HL-60 (cell line): ENCODE data around the gene OSBP2.

Source experiments
- DNase-seq, 2 experiments: peaks; one replicate each; pipeline ENCODE4 v3.0.0-alpha.2; 2010 to 2020; ENCODE audit warnings: low read depth in 1 of 2, low spot score in 1 of 2
- H3K27ac ChIP-seq: fragments of 250-450 bp; sonication (Bioruptor Pico); replicated peaks from 2 replicates; pipeline ENCODE4 v1.5.1; 2020; ENCODE audit warnings: mild to moderate bottlenecking, moderate library complexity
- H3K27me3 ChIP-seq: fragments of 250-450 bp; sonication (Bioruptor Pico); 2 replicates; pipeline ENCODE4 v1.5.1; 2021; ENCODE audit warnings: mild to moderate bottlenecking, moderate library complexity; ENCODE audit not compliant: insufficient read depth, poor library complexity, severe bottlenecking
- H3K4me3 ChIP-seq: replicated peaks from 2 replicates; pipeline ENCODE4 v1.5.1; 2011; ENCODE audit warnings: mild to moderate bottlenecking, control low read depth, low read length; ENCODE audit not compliant: insufficient read depth
- CTCF ChIP-seq: IDR thresholded peaks from one replicate; pipeline ENCODE4 v1.5.1; 2011; ENCODE audit warnings: low read length, control low read depth, inconsistent platforms; ENCODE audit not compliant: insufficient read depth
- GABPA ChIP-seq: IDR thresholded peaks from 2 replicates; pipeline ENCODE4 v1.6.1; 2012; ENCODE audit warnings: low read depth
- POLR2AphosphoS5 ChIP-seq: IDR thresholded peaks from 2 replicates; pipeline ENCODE4 v1.6.1; 2012; ENCODE audit warnings: low read depth
- REST ChIP-seq: IDR thresholded peaks from 2 replicates; pipeline ENCODE4 v1.6.1; 2012; ENCODE audit warnings: low read depth; ENCODE audit not compliant: insufficient replicate concordance
- SPI1 ChIP-seq: IDR thresholded peaks from 2 replicates; pipeline ENCODE4 v1.6.1; 2012; ENCODE audit warnings: low read depth, mild to moderate bottlenecking, borderline replicate concordance

The OSBP2 gene

GRCh38 chr22:30947816-30948454 is 253.3 kb downstream of the OSBP2 start:
- no peak for DNase-seq

GRCh38 chr22:30948930-30949342 is 254.3 kb downstream of the OSBP2 start:
- DNase-seq, result no peak

More at GRCh38 chr22:30947816-30948454, 253.3 kb downstream of the OSBP2 start:
- H3K27me3 ChIP-seq, result no peaks in the 10 kb centered on the region
- TF ChIP-seq SPI1, result no peak
- no peak for TF ChIP-seq POLR2AphosphoS5
- peak; percentile 7 for TF ChIP-seq CTCF
- no peak overlapping the region for H3K27ac ChIP-seq
- no peak overlapping the region for H3K4me3 ChIP-seq

GRCh38 chr22:30949934-30950660 is 255.4 kb downstream of the OSBP2 start:
- no peak for DNase-seq
- no peak for TF ChIP-seq GABPA
- TF ChIP-seq CTCF, result no peak
- no peak for TF ChIP-seq REST
- no peak for TF ChIP-seq SPI1
- no peak for TF ChIP-seq POLR2AphosphoS5
- Histone ChIP-seq H3K27ac (no peak overlapping the region), H3K4me3 (no peak overlapping the region), H3K27me3 (no peaks in the 10 kb centered on the region)

More at GRCh38 chr22:30948930-30949342, 254.3 kb downstream of the OSBP2 start:
- H3K27me3 ChIP-seq, result no peaks in the 10 kb centered on the region
- TF ChIP-seq REST (no peak), SPI1 (no peak), GABPA (no peak), POLR2AphosphoS5 (no peak), CTCF (no peak)
- no peak overlapping the region for H3K27ac ChIP-seq
- H3K4me3 ChIP-seq, result no peak overlapping the region

- no peak for TF ChIP-seq GABPA
- TF ChIP-seq POLR2AphosphoS5, result no peak
- TF ChIP-seq SPI1, result no peak
- Histone ChIP-seq H3K27me3 (no peaks in the 10 kb centered on the region), H3K27ac (no peak overlapping the region), H3K4me3 (no peak overlapping the region)
- no peak for DNase-seq
Observed at GRCh38 chr22:30953206-30953605, 258.5 kb downstream of the OSBP2 start.
